ENCODE data around the gene ALOX15.

DNA sequence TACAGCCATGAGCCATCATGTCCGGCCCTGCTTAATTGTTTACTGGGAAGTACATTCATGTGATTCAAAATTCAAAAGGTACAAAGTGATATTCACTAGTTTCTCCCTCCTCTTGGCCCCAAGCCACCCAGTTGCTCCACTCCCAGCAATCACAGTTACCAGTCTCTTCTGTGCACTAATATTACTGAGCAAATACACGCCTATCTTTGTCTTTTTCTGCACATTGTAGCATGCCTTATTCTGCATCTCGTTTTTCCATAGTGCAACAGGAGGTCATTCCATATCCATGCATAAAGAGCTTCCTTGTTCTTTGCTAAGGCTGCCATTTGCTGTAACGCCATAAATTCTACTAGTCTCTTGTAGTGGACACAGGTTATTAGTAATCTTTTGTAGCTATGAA lies 2.2 kb upstream of the ALOX15 start:
- no peak for TF ChIP-seq REST (IDR thresholded peaks at IDR 0.05; ENCODE audit: insufficient read depth in 1 of 2, low read depth in 2 of 2, low read length in 2 of 2)
- no peak for TF ChIP-seq POLR2AphosphoS5 (IDR thresholded peaks at IDR 0.05; ENCODE audit: low read depth, low read length)
